Osteoblast (primary cell): ENCODE results near the gene ARMH3. TPM values are rescaled to one million over a fixed set of nuclear protein-coding genes. Genes with fewer than 3 reads are reported as not detected.

Source experiments
- DNase-seq: peaks from one replicate; pipeline ENCODE4 v3.0.0; 2011; ENCODE audit warnings: low spot score, mixed read lengths; ENCODE audit not compliant: insufficient read length; ENCODE audit errors: missing footprints
- H2AFZ ChIP-seq: 2 replicates; pipeline ENCODE4 v1.6.0; 2011; ENCODE audit warnings: mild to moderate bottlenecking, low read length
- H3K27ac ChIP-seq: 2 replicates; pipeline ENCODE4 v1.5.1; 2011; ENCODE audit warnings: mild to moderate bottlenecking, low read depth, low read length, moderate library complexity
- H3K27me3 ChIP-seq: 2 replicates; pipeline ENCODE4 v1.6.0; 2012; ENCODE audit warnings: mild to moderate bottlenecking, control low read depth, inconsistent platforms, low read length, moderate library complexity; ENCODE audit not compliant: insufficient read depth
- H3K36me3 ChIP-seq: 2 replicates; pipeline ENCODE4 v1.5.1; 2011; ENCODE audit warnings: mild to moderate bottlenecking, low read length, control low read depth, moderate library complexity; ENCODE audit not compliant: insufficient read depth
- H3K4me1 ChIP-seq: 2 replicates; pipeline ENCODE4 v1.5.1; 2011; ENCODE audit warnings: mild to moderate bottlenecking, low read length, control low read depth, moderate library complexity; ENCODE audit not compliant: insufficient read depth
- H3K4me2 ChIP-seq: 2 replicates; pipeline ENCODE4 v1.6.0; 2011; ENCODE audit warnings: mild to moderate bottlenecking, low read length; ENCODE audit not compliant: insufficient read depth
- H3K4me3 ChIP-seq: fragments of 200-600 bp; sonication (generic); 3 replicates; pipeline ENCODE4 v1.5.1; 2012; ENCODE audit warnings: mild to moderate bottlenecking, low read length, inconsistent platforms; ENCODE audit not compliant: insufficient read depth
- H3K79me2 ChIP-seq: 2 replicates; pipeline ENCODE4 v1.6.0; 2012; ENCODE audit warnings: mild to moderate bottlenecking, low read length, control low read depth, inconsistent platforms; ENCODE audit not compliant: insufficient read depth
- H3K9me3 ChIP-seq: 2 replicates; pipeline ENCODE4 v1.5.1; 2011; ENCODE audit warnings: low read depth, low read length, control low read depth
- H4K20me1 ChIP-seq: 2 replicates; pipeline ENCODE4 v1.6.0; 2012; ENCODE audit warnings: mild to moderate bottlenecking, low read length, control low read depth; ENCODE audit not compliant: insufficient read depth
- CTCF ChIP-seq: IDR thresholded peaks from 2 replicates; pipeline ENCODE4 v1.5.1; 2011; ENCODE audit warnings: mild to moderate bottlenecking, low read depth, low read length, moderate library complexity; ENCODE audit errors: extremely low read depth
- total RNA-seq: library from RNA; depleted of rRNA; stranded (reverse); fragments of >200 nt; gene quantifications from 2 replicates; pipeline ENCODE4 v1.2.3, GENCODE V29; 2012

ARMH3 gene
- total RNA-seq, 1 donor = 9.4 TPM

GRCh38 chr10:101886521-101887312 is 169.3 kb downstream of the ARMH3 start:
- no peak for DNase-seq
- Histone ChIP-seq H4K20me1 (no peaks in the 10 kb centered on the region), H2AFZ (no peak overlapping the region), H3K4me1 (no peaks in the 10 kb centered on the region), H3K36me3 (no peaks in the 10 kb centered on the region), H3K4me3 (no peak overlapping the region), H3K9me3 (no peaks in the 10 kb centered on the region), H3K79me2 (no peaks in the 10 kb centered on the region), H3K27me3 (no peaks in the 10 kb centered on the region), H3K4me2 (no peak overlapping the region), H3K27ac (no peak overlapping the region)
- TF ChIP-seq CTCF = no peak

- Histone ChIP-seq H3K27me3 (no peaks in the 10 kb centered on the region), H3K27ac (no peak overlapping the region), H3K9me3 (no peaks in the 10 kb centered on the region), H3K36me3 (no peaks in the 10 kb centered on the region), H3K79me2 (no peaks in the 10 kb centered on the region), H3K4me1 (peaks cover 17% of the 10 kb centered on the region), H2AFZ (no peak overlapping the region), H3K4me3 (no peak overlapping the region), H4K20me1 (no peaks in the 10 kb centered on the region), H3K4me2 (no peak overlapping the region)
- no peak for DNase-seq
- TF ChIP-seq CTCF = no peak
Measured at GRCh38 chr10:101881036-101881774, 174.8 kb downstream of the ARMH3 start.

- Histone ChIP-seq H3K4me3 (peak overlapping the region; percentile 6), H3K9me3 (no peaks in the 10 kb centered on the region), H4K20me1 (no peaks in the 10 kb centered on the region), H3K36me3 (no peaks in the 10 kb centered on the region), H3K79me2 (no peaks in the 10 kb centered on the region), H3K27ac (peak overlapping the region; percentile 88), H3K4me2 (peak overlapping the region; percentile 72), H2AFZ (peak overlapping the region; percentile 33), H3K4me1 (peaks cover 17% of the 10 kb centered on the region), H3K27me3 (no peaks in the 10 kb centered on the region)
- no peak for DNase-seq
- TF ChIP-seq CTCF = no peak
Measured at GRCh38 chr10:101880232-101880573, 175.8 kb downstream of the ARMH3 start.

DNA sequence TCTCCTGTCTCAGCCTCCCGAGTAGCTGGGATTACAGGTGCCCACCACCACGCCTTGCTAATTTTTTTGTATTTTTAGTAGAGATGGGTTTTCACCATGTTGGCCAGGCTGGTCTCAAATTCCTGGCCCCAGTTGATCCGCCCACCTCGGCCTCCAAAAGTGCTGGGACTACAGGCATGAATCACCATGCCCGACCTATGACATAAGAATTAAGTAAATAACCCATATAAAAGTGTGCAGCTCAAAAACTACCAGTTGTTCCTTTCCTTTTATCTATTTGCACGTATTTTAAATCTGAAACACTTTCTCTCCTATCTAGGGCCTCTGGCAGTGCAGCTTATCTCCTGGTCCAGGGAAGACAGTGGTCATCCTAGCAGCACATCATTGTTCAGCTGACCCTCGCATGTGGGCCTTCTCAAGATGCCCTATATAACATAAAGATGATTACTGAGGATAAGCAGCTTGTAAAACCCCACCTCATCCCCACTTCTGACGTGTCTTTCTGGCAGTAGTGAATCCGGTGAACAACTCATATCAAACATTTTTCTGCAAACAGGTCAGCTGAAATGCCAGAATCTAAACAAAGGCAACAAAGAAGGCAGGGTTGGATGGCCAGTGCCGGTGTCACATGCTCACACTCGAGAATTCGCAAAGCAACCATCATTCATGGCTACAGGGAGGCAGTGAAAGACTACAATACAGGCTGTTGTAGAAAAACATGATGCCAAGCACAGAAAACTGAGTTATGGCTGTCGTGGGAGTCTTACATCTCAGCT is 176.3 kb downstream of the ARMH3 start:
- Histone ChIP-seq H3K4me3 (peak overlapping the region; percentile 6), H3K79me2 (no peaks in the 10 kb centered on the region), H3K4me1 (peaks cover 17% of the 10 kb centered on the region), H2AFZ (peak overlapping the region; percentile 33), H3K27me3 (no peaks in the 10 kb centered on the region), H3K27ac (peak overlapping the region; percentile 88), H4K20me1 (no peaks in the 10 kb centered on the region), H3K4me2 (peak overlapping the region; percentile 72), H3K9me3 (no peaks in the 10 kb centered on the region), H3K36me3 (no peaks in the 10 kb centered on the region)
- no peak for TF ChIP-seq CTCF
- DNase-seq = peak; percentile 71
